ENCODE measurements around the gene JUN. TPM values are rescaled to one million over a fixed set of nuclear protein-coding genes. Genes with fewer than 3 reads are reported as not detected.

JUN gene
- total and polyA plus RNA-seq, 2 experiments from 2014 or later, result 29.3 to 126 TPM

GRCh38 chr1:58782178-58783089 is 1.4 kb downstream of the JUN start:
- Histone ChIP-seq H3K4me3 (peak overlapping the region; percentile 56), H3K27ac (peak overlapping the region; percentile 99), H3K4me1 (ENCODE audit: low read depth) (peaks cover 5% of the 10 kb centered on the region), H3K9me3 (ENCODE audit: low read depth) (no peaks in the 10 kb centered on the region), H3K36me3 (no peaks in the 10 kb centered on the region), H3K27me3 (peaks cover 10% of the 10 kb centered on the region)
- DNase-seq (ENCODE audit: low read depth in 1 of 2, low spot score in 1 of 2), result peak; percentile 68 to 74
- TF ChIP-seq CTCF (IDR thresholded peaks at IDR 0.05; ENCODE audit: low read depth, low read length), result peak; percentile 26

- Histone ChIP-seq H3K36me3 (no peaks in the 10 kb centered on the region), H3K4me3 (peak overlapping the region; percentile 56), H3K27ac (no peak overlapping the region), H3K27me3 (peaks cover 10% of the 10 kb centered on the region), H3K9me3 (ENCODE audit: low read depth) (no peaks in the 10 kb centered on the region), H3K4me1 (ENCODE audit: low read depth) (peaks cover 5% of the 10 kb centered on the region)
- peak; percentile 80 to 85 for DNase-seq (ENCODE audit: low read depth in 1 of 2, low spot score in 1 of 2)
- TF ChIP-seq CTCF (IDR thresholded peaks at IDR 0.05; ENCODE audit: low read depth, low read length), result peak; percentile 51
Observed at GRCh38 chr1:58781541-58782177, 2.2 kb downstream of the JUN start.

- Histone ChIP-seq H3K36me3 (no peaks in the 10 kb centered on the region), H3K9me3 (ENCODE audit: low read depth) (no peaks in the 10 kb centered on the region), H3K4me3 (peak overlapping the region; percentile 56), H3K27me3 (peaks cover 10% of the 10 kb centered on the region), H3K27ac (no peak overlapping the region), H3K4me1 (ENCODE audit: low read depth) (peaks cover 5% of the 10 kb centered on the region)
- no peak for TF ChIP-seq CTCF (IDR thresholded peaks at IDR 0.05; ENCODE audit: low read depth, low read length)
- peak in 1 of 2 donors; percentile 45 for DNase-seq (ENCODE audit: low read depth in 1 of 2, low spot score in 1 of 2)
Observed at GRCh38 chr1:58780836-58781452, 2.9 kb downstream of the JUN start.

- Histone ChIP-seq H3K36me3 (no peaks in the 10 kb centered on the region), H3K27ac (no peak overlapping the region), H3K4me1 (ENCODE audit: low read depth) (peaks cover 5% of the 10 kb centered on the region), H3K27me3 (peaks cover 10% of the 10 kb centered on the region), H3K4me3 (no peak overlapping the region), H3K9me3 (ENCODE audit: low read depth) (no peaks in the 10 kb centered on the region)
- no peak for TF ChIP-seq CTCF (IDR thresholded peaks at IDR 0.05; ENCODE audit: low read depth, low read length)
- DNase-seq (ENCODE audit: low read depth in 1 of 2, low spot score in 1 of 2), result no peak
Observed at GRCh38 chr1:58780411-58780810, 3.4 kb downstream of the JUN start.

GRCh38 chr1:58779801-58780382 is 4.0 kb downstream of the JUN start:
- no peak for TF ChIP-seq CTCF (IDR thresholded peaks at IDR 0.05; ENCODE audit: low read depth, low read length)
- Histone ChIP-seq H3K4me3 (no peak overlapping the region), H3K36me3 (no peaks in the 10 kb centered on the region), H3K27ac (no peak overlapping the region), H3K27me3 (peaks cover 10% of the 10 kb centered on the region), H3K4me1 (ENCODE audit: low read depth) (peaks cover 5% of the 10 kb centered on the region), H3K9me3 (ENCODE audit: low read depth) (no peaks in the 10 kb centered on the region)
- peak; percentile 25 to 80 for DNase-seq (ENCODE audit: low read depth in 1 of 2, low spot score in 1 of 2)
